Measurements from ENCODE around the gene RAPGEF6. TPM values are rescaled to one million over a fixed set of nuclear protein-coding genes. Genes with fewer than 3 reads are reported as not detected.

The RAPGEF6 gene
- total RNA-seq, 2 experiments from 2014 or later = 34.5 to 37.3 TPM

DNA sequence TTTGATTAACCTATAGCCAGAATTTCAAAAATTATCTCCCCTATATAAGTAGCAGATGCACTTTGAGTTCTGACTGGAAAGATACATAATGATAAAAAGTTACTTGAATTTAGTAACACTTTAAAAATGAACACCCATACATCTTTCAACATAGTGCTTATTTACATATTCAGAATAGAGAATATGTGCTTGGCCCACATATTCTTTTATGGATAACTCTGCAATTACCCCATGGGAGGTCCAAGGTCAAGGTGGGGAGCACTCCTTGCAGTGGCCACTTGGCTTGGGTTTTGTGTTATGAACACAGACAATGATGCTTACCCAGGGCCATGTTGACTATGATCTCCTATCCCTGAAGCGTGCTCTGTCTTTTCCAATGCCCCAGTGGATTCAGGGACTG is 201.9 kb downstream of the RAPGEF6 start:
- no peak for DNase-seq
- Mint-ChIP-seq H3K27ac (no peak overlapping the region), H3K27me3 (ENCODE audit: low read depth) (no peaks in the 10 kb centered on the region), H3K36me3 (ENCODE audit: low read depth) (peaks cover 46% of the 10 kb centered on the region), H3K4me1 (ENCODE audit: low read depth) (no peaks in the 10 kb centered on the region), H3K4me3 (no peak overlapping the region), H3K9me3 (no peaks in the 10 kb centered on the region)
- CTCF ChIA-PET = no interaction called here
- intact Hi-C loops (cut with micrococcal nuclease) = no loop called here

DNA sequence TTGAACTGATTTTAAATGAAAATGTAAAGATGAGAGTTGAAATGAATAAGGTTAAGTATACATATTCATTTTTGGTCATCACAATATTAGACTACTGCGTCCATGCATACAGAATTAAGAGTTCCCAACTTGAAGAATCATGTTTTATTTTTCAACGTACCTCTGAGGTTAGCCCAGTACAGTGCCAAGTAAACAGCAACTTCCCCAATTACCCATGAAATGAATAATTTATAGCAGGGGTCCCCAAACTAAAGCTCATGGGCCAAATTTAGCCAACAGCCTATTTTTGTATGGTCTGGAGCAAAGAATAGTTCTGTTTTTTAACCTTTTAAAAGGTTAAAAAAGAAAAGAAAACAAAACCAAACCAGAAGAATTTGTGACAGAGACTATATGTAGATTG is 203.2 kb downstream of the RAPGEF6 start:
- H3K36me3 Mint-ChIP-seq (ENCODE audit: low read depth) = peaks cover 41% of the 10 kb centered on the region
- H3K4me1 Mint-ChIP-seq (ENCODE audit: low read depth) = no peaks in the 10 kb centered on the region
- intact Hi-C loops (cut with micrococcal nuclease) = no loop called here
- H3K27me3 Mint-ChIP-seq (ENCODE audit: low read depth) = no peaks in the 10 kb centered on the region
- DNase-seq = no peak
- H3K27ac Mint-ChIP-seq = no peak overlapping the region
- no peak overlapping the region for H3K4me3 Mint-ChIP-seq
- H3K9me3 Mint-ChIP-seq = no peaks in the 10 kb centered on the region
- CTCF ChIA-PET = interaction anchor here (1.2 kb wide), 1 partner anchor 17 kb away, joined by 4 read pairs; no protein-coding TSS in a partner anchor

GRCh38 chr5:131430794-131431193 is 204.2 kb downstream of the RAPGEF6 start:
- DNase-seq = no peak
- CTCF ChIA-PET = interaction anchor here (1.2 kb wide), 1 partner anchor 18 kb away, joined by 4 read pairs; no protein-coding TSS in a partner anchor
- H3K4me1 Mint-ChIP-seq (ENCODE audit: low read depth) = peaks cover 4% of the 10 kb centered on the region
- H3K4me3 Mint-ChIP-seq = no peak overlapping the region
- no peaks in the 10 kb centered on the region for H3K27me3 Mint-ChIP-seq (ENCODE audit: low read depth)
- H3K36me3 Mint-ChIP-seq (ENCODE audit: low read depth) = peaks cover 43% of the 10 kb centered on the region
- intact Hi-C loops (cut with micrococcal nuclease) = no loop called here
- H3K27ac Mint-ChIP-seq = peak overlapping the region; percentile 41
- no peaks in the 10 kb centered on the region for H3K9me3 Mint-ChIP-seq

GRCh38 chr5:131426011-131426410 is 209.0 kb downstream of the RAPGEF6 start:
- no peak for DNase-seq
- Mint-ChIP-seq H3K27me3 (ENCODE audit: low read depth) (no peaks in the 10 kb centered on the region), H3K4me1 (ENCODE audit: low read depth) (peaks cover 8% of the 10 kb centered on the region), H3K36me3 (ENCODE audit: low read depth) (peaks cover 24% of the 10 kb centered on the region), H3K27ac (peak overlapping the region; percentile 76), H3K4me3 (no peak overlapping the region), H3K9me3 (no peaks in the 10 kb centered on the region)
- intact Hi-C loops (cut with micrococcal nuclease) = no loop called here
- CTCF ChIA-PET = interaction anchor here (0.6 to 1.7 kb wide), 4 partner anchors 10 to 583 kb away, joined by 3 to 5 read pairs (median 4); no protein-coding TSS in a partner anchor

- no peaks in the 10 kb centered on the region for H3K27me3 Mint-ChIP-seq (ENCODE audit: low read depth)
- H3K27ac Mint-ChIP-seq = peak overlapping the region; percentile 48
- intact Hi-C loops (cut with micrococcal nuclease) = loop anchor here (1.0 to 5.0 kb wide), 5 partner anchors 166 to 640 kb away; partner anchors contain the start of genes FNIP1 and RAPGEF6
- DNase-seq = no peak
- CTCF ChIA-PET = interaction anchor here (0.6 to 2.5 kb wide), 12 partner anchors 9 to 585 kb away, joined by 3 to 12 read pairs (median 4); no protein-coding TSS in a partner anchor
- H3K9me3 Mint-ChIP-seq = no peaks in the 10 kb centered on the region
- H3K4me1 Mint-ChIP-seq (ENCODE audit: low read depth) = peaks cover 12% of the 10 kb centered on the region
- H3K4me3 Mint-ChIP-seq = no peak overlapping the region
- peaks cover 7% of the 10 kb centered on the region for H3K36me3 Mint-ChIP-seq (ENCODE audit: low read depth)
Observed at GRCh38 chr5:131423056-131423455, 212.0 kb downstream of the RAPGEF6 start.

- CTCF ChIA-PET = interaction anchor here (0.7 to 0.8 kb wide), 3 partner anchors 22 to 1058 kb away, joined by 3 read pairs; no protein-coding TSS in a partner anchor
- H3K4me1 Mint-ChIP-seq (ENCODE audit: low read depth) = peaks cover 26% of the 10 kb centered on the region
- H3K27me3 Mint-ChIP-seq (ENCODE audit: low read depth) = no peaks in the 10 kb centered on the region
- intact Hi-C loops (cut with micrococcal nuclease) = loop anchor here (5.0 to 10.0 kb wide), 4 partner anchors 377 to 1648 kb away; partner anchors contain the start of gene FNIP1
- peak overlapping the region; percentile 34 for H3K27ac Mint-ChIP-seq
- no peak for DNase-seq
- H3K9me3 Mint-ChIP-seq = no peaks in the 10 kb centered on the region
- H3K36me3 Mint-ChIP-seq (ENCODE audit: low read depth) = peaks cover 9% of the 10 kb centered on the region
- H3K4me3 Mint-ChIP-seq = no peak overlapping the region
Observed at GRCh38 chr5:131419877-131420276, 215.2 kb downstream of the RAPGEF6 start.

- Mint-ChIP-seq H3K4me3 (no peak overlapping the region), H3K27me3 (ENCODE audit: low read depth) (no peaks in the 10 kb centered on the region), H3K36me3 (ENCODE audit: low read depth) (peaks cover 9% of the 10 kb centered on the region), H3K4me1 (ENCODE audit: low read depth) (peaks cover 36% of the 10 kb centered on the region), H3K9me3 (no peaks in the 10 kb centered on the region), H3K27ac (no peak overlapping the region)
- no peak for DNase-seq
- intact Hi-C loops (cut with micrococcal nuclease) = loop anchor here (5.0 to 10.0 kb wide), 3 partner anchors 694 to 1647 kb away; no protein-coding TSS in a partner anchor
- CTCF ChIA-PET = interaction anchor here (0.6 to 0.7 kb wide), 2 partner anchors 251 to 506 kb away, joined by 3 read pairs; no protein-coding TSS in a partner anchor
Observed at GRCh38 chr5:131418846-131419245, 216.2 kb downstream of the RAPGEF6 start.

GRCh38 chr5:131417240-131417869 is 217.7 kb downstream of the RAPGEF6 start:
- DNase-seq = peak; percentile 95
- peak overlapping the region; percentile 34 for H3K4me3 Mint-ChIP-seq
- peaks cover 5% of the 10 kb centered on the region for H3K36me3 Mint-ChIP-seq (ENCODE audit: low read depth)
- no peaks in the 10 kb centered on the region for H3K27me3 Mint-ChIP-seq (ENCODE audit: low read depth)
- no peaks in the 10 kb centered on the region for H3K9me3 Mint-ChIP-seq
- H3K27ac Mint-ChIP-seq = peak overlapping the region; percentile 81
- CTCF ChIA-PET = interaction anchor here (0.7 to 1.0 kb wide), 3 partner anchors 252 to 546 kb away, joined by 3 to 4 read pairs (median 4); partner anchors contain the start of gene HINT1
- H3K4me1 Mint-ChIP-seq (ENCODE audit: low read depth) = peaks cover 41% of the 10 kb centered on the region
- intact Hi-C loops (cut with micrococcal nuclease) = loop anchor here (1.0 to 10.0 kb wide), 10 partner anchors 21 to 1645 kb away; partner anchors contain the start of gene HINT1

DNA sequence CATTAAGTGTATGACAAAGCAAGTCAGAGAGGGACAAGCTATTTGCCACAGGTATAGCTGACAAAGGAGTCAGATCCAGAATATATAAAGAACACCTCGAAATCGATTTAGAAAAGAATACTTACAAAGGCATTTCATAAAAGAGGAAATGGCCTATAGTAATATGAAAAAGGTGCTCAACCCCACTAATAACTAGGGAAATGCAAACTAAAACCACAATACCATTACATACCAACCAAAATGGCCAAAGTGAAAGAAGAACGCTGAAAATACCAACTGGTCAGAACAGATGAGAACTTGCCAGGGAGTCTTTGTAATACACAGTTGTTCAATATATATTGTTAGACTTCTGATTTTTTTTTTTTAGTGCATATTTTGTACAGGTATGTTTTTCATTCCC is 218.3 kb downstream of the RAPGEF6 start:
- H3K4me3 Mint-ChIP-seq = peak overlapping the region; percentile 34
- H3K27ac Mint-ChIP-seq = peak overlapping the region; percentile 81
- peaks cover 41% of the 10 kb centered on the region for H3K4me1 Mint-ChIP-seq (ENCODE audit: low read depth)
- DNase-seq = no peak
- no peaks in the 10 kb centered on the region for H3K27me3 Mint-ChIP-seq (ENCODE audit: low read depth)
- intact Hi-C loops (cut with micrococcal nuclease) = loop anchor here (1.0 to 10.0 kb wide), 10 partner anchors 20 to 1644 kb away; partner anchors contain the start of gene HINT1
- no peaks in the 10 kb centered on the region for H3K9me3 Mint-ChIP-seq
- peaks cover 5% of the 10 kb centered on the region for H3K36me3 Mint-ChIP-seq (ENCODE audit: low read depth)
- CTCF ChIA-PET = interaction anchor here (0.6 to 1.2 kb wide), 14 partner anchors 10 to 1280 kb away, joined by 3 to 7 read pairs (median 4); partner anchors contain the start of genes CDC42SE2 and HINT1

DNA sequence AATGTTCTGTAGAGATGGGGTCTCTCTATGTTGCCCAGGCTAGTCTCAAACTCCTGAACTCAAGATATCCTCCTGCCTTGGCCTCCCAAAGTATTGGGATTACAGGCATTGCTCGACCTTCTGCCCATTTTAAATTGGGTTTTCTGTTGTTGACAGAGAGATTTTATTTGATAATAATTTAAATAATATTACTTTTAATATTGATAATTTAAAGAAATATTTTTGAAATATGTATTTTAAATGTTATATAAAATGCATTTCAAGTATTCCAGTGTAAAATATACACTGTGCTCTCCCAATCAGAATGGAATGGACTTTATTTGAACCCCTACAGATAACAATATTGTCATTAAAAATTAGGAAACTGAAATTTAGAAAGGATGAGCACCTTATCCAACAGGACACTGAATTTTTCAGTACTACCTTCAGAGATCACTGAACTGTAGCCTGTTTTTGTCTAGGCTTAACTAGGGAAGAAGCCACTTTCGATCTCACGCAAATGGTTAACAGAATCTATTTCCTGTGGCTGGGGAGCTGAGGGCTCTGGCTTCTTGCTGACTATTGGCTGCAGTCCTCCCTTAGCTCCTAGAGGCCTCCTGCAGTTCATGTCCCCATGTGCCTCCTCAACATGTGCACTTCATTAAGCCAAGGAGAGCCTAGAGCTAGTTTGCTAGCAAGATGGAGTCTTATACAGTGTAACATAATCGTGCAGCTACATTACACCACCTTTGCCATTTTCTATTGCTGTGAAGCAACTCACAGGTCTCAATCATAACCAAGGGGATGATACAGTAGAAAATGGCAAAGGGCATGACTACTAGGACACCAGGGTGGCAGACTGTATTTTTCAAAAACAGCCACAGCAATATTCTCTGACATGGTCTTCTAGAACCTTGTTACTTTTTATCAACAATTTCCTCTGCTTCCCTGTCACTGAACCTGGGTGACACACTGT is 221.1 kb downstream of the RAPGEF6 start:
- peaks cover 37% of the 10 kb centered on the region for H3K4me1 Mint-ChIP-seq (ENCODE audit: low read depth)
- H3K36me3 Mint-ChIP-seq (ENCODE audit: low read depth) = peaks cover 25% of the 10 kb centered on the region
- H3K4me3 Mint-ChIP-seq = no peak overlapping the region
- H3K27ac Mint-ChIP-seq = peak overlapping the region; percentile 90
- peak; percentile 61 for DNase-seq
- CTCF ChIA-PET = interaction anchor here (0.6 to 1.4 kb wide), 4 partner anchors 10 to 954 kb away, joined by 3 to 6 read pairs (median 4); no protein-coding TSS in a partner anchor
- H3K9me3 Mint-ChIP-seq = no peaks in the 10 kb centered on the region
- H3K27me3 Mint-ChIP-seq (ENCODE audit: low read depth) = no peaks in the 10 kb centered on the region
- intact Hi-C loops (cut with micrococcal nuclease) = loop anchor here (10.0 kb wide), 1 partner anchor 689 kb away; no protein-coding TSS in a partner anchor

GRCh38 chr5:131406975-131407638 is 227.9 kb downstream of the RAPGEF6 start:
- peaks cover 16% of the 10 kb centered on the region for H3K4me1 Mint-ChIP-seq (ENCODE audit: low read depth)
- H3K4me3 Mint-ChIP-seq = no peak overlapping the region
- intact Hi-C loops (cut with micrococcal nuclease) = no loop called here
- H3K9me3 Mint-ChIP-seq = peaks cover 7% of the 10 kb centered on the region
- no peaks in the 10 kb centered on the region for H3K27me3 Mint-ChIP-seq (ENCODE audit: low read depth)
- peak overlapping the region; percentile 39 for H3K27ac Mint-ChIP-seq
- CTCF ChIA-PET = interaction anchor here (0.6 to 1.2 kb wide), 3 partner anchors 9 to 160 kb away, joined by 3 to 5 read pairs (median 3); no protein-coding TSS in a partner anchor
- no peak for DNase-seq
- H3K36me3 Mint-ChIP-seq (ENCODE audit: low read depth) = peaks cover 67% of the 10 kb centered on the region
